PC-9 (cell line): ENCODE results near the gene TRIM26. TPM values are rescaled to one million over a fixed set of nuclear protein-coding genes. Genes with fewer than 3 reads are reported as not detected.

ENCODE experiments used
- BruUV-seq: library from RNA; stranded (reverse); fragments of 400-500 nt; replicated peaks from 2 replicates; lab custom pipeline; 2021; lab: Mats Ljungman, UMichigan
- CTCF ChIA-PET: fragments of 300-600 bp; sonication (Branson Sonifier 250); formaldehyde crosslinking; loops from one replicate; lab custom pipeline; 2022; ENCODE audit warnings: antibody characterized with exemption; lab: Charles Lee
- POLR2A ChIA-PET: fragments of 300-600 bp; sonication (Branson Sonifier 250); formaldehyde crosslinking; loops from one replicate; lab custom pipeline; 2022; ENCODE audit warnings: antibody characterized with exemption; ENCODE audit not compliant: unreplicated experiment; lab: Charles Lee
- DNase-seq, 2 experiments: peaks; one replicate each; pipeline versions ENCODE4 v3.0.0 to v3.0.0-alpha.2; 2015 to 2022; ENCODE audit warnings: mixed read lengths in 1 of 2
- H2AFZ ChIP-seq: fragments of 200-600 bp; sonication (generic); 2 replicates; pipeline ENCODE4 v1.8.1; 2017; ENCODE audit warnings: antibody characterized with exemption
- H3F3A ChIP-seq: fragments of 200-600 bp; sonication (generic); 2 replicates; pipeline ENCODE4 v1.8.1; 2017; ENCODE audit warnings: antibody characterized with exemption, mild to moderate bottlenecking, low read depth; ENCODE audit not compliant: insufficient read depth
- H3K27ac ChIP-seq: fragments of 200-600 bp; sonication (generic); 2 replicates; pipeline ENCODE4 v1.6.1; 2016; ENCODE audit warnings: mixed run types
- H3K27me3 ChIP-seq: fragments of 200-600 bp; sonication (generic); 2 replicates; pipeline ENCODE4 v1.6.1; 2016; ENCODE audit warnings: low read depth, mixed run types; ENCODE audit not compliant: insufficient read depth
- H3K36me3 ChIP-seq: fragments of 200-600 bp; sonication (generic); 2 replicates; pipeline ENCODE4 v1.6.1; 2016; ENCODE audit warnings: low read depth, mixed run types
- H3K4me1 ChIP-seq: fragments of 200-600 bp; sonication (generic); replicated peaks from 2 replicates; pipeline ENCODE4 v1.6.1; 2016; ENCODE audit warnings: mixed run types; ENCODE audit not compliant: insufficient read depth
- H3K4me2 ChIP-seq: fragments of 200-600 bp; sonication (generic); 2 replicates; pipeline ENCODE4 v1.6.1; 2017; ENCODE audit warnings: mixed run types
- H3K4me3 ChIP-seq: fragments of 200-600 bp; sonication (generic); 2 replicates; pipeline ENCODE4 v1.6.1; 2016; ENCODE audit warnings: mixed run types
- H3K79me2 ChIP-seq: fragments of 200-600 bp; sonication (generic); 2 replicates; pipeline ENCODE4 v1.6.1; 2017; ENCODE audit warnings: low read depth, mixed run types
- H3K9me2 ChIP-seq: fragments of 200-600 bp; sonication (generic); 2 replicates; pipeline ENCODE4 v1.8.1; 2017; ENCODE audit warnings: mild to moderate bottlenecking; ENCODE audit not compliant: insufficient read depth
- H3K9me3 ChIP-seq: fragments of 200-600 bp; sonication (generic); 2 replicates; pipeline ENCODE4 v1.8.1; 2016; ENCODE audit warnings: low read depth; ENCODE audit not compliant: insufficient read depth
- H4K20me1 ChIP-seq: fragments of 200-600 bp; sonication (generic); 2 replicates; pipeline ENCODE4 v1.8.1; 2017; ENCODE audit not compliant: insufficient read depth
- EZH2 ChIP-seq: fragments of 200-600 bp; sonication (generic); IDR thresholded peaks from 2 replicates; pipeline ENCODE4 v1.8.0; 2017; ENCODE audit warnings: antibody characterized with exemption, low read depth
- intact Hi-C: fragments of 100-400 bp; cut with micrococcal nuclease; formaldehyde crosslinking; loops from one replicate; pipeline ENCODE4 v1.10.0; 2022; ENCODE audit not compliant: unreplicated experiment
- total RNA-seq: library from RNA; stranded (reverse); gene quantifications from 2 replicates; pipeline ENCODE4 v1.2.3, GENCODE V29; 2021
- TF ChIP-seq, protein P1 (sequence below): fragments of 200-600 bp; sonication (generic); conservative IDR thresholded peaks from 2 replicates; pipeline ENCODE4 v1.6.1; 2017; ENCODE audit warnings: mixed run types, antibody characterized with exemption, mild to moderate bottlenecking, moderate library complexity

Gene TRIM26
- total RNA-seq, 1 experiment from 2014 or later = 53.9 TPM

DNA sequence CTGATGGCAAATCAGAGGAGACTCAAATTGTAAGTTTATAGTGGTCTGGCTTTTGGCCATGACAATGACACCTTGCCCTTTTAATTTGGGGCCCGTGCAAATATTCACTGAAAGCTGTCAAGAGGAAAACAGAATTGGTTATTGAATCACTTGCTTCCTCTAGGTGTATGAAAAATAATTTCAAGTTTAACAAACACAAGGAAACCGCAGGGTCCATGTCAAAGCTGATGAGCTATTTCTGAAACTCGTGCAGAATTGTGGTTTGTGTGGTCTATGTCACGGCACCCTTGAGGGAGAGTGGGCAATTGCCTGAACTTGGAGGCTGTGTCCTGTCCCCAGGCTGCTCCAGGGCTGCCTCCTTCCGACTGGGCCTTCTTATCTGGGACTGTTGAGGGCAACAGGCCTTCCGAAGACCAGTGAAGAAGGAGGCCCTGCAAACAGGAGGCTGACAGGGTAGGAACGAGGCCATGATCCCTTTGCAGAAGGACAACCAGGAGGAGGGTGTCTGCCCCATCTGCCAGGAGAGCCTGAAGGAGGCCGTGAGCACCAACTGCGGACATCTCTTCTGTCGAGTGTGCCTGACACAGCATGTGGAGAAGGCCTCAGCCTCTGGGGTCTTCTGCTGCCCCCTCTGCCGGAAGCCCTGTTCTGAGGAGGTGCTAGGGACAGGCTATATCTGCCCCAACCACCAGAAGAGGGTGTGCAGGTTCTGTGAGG, 76.5 kb downstream of the TRIM26 start:
- H2AFZ ChIP-seq = no peak overlapping the region
- intact Hi-C loops = no loop called here
- TF ChIP-seq EZH2 = no peak
- TF ChIP-seq, protein P1, sequence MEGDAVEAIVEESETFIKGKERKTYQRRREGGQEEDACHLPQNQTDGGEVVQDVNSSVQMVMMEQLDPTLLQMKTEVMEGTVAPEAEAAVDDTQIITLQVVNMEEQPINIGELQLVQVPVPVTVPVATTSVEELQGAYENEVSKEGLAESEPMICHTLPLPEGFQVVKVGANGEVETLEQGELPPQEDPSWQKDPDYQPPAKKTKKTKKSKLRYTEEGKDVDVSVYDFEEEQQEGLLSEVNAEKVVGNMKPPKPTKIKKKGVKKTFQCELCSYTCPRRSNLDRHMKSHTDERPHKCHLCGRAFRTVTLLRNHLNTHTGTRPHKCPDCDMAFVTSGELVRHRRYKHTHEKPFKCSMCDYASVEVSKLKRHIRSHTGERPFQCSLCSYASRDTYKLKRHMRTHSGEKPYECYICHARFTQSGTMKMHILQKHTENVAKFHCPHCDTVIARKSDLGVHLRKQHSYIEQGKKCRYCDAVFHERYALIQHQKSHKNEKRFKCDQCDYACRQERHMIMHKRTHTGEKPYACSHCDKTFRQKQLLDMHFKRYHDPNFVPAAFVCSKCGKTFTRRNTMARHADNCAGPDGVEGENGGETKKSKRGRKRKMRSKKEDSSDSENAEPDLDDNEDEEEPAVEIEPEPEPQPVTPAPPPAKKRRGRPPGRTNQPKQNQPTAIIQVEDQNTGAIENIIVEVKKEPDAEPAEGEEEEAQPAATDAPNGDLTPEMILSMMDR = no peak
- H3K27ac ChIP-seq = no peak overlapping the region
- H3K79me2 ChIP-seq = no peaks in the 10 kb centered on the region
- H3K4me2 ChIP-seq = no peak overlapping the region
- no peak overlapping the region for H3K4me3 ChIP-seq
- no peak for DNase-seq
- no peaks in the 10 kb centered on the region for H3F3A ChIP-seq
- H3K36me3 ChIP-seq = no peaks in the 10 kb centered on the region
- no TSS peak for BruUV-seq
- H3K9me2 ChIP-seq = no peaks in the 10 kb centered on the region
- no peaks in the 10 kb centered on the region for H3K4me1 ChIP-seq
- H4K20me1 ChIP-seq = no peaks in the 10 kb centered on the region
- ChIA-PET CTCF (no interaction called here), POLR2A (no interaction called here)
- H3K9me3 ChIP-seq = no peaks in the 10 kb centered on the region
- no peaks in the 10 kb centered on the region for H3K27me3 ChIP-seq

DNA sequence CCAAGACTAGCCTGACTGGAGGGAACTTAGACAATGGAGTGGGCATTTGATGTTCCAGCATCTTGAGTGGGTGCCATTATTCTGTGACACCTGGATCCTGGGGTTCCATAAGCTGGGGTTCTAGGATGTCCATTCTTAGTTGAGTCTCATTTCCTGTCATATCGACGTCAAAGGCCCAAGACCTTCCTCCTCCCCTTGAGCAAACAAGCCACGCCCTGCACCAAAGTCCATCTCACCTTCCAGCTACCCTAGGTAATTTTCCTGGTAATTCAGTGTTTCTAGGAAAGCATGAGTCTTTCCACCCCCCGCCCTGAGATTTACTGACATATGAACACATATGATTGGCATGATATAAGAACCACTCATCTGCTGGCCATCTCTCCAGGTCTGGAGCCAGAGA, 77.4 kb downstream of the TRIM26 start, which contains the start of gene TRIM40:
Gene TRIM40, plus strand, starts transcription at position 384 of the 400 bp plus-strand sequence. CDS start 897 bp downstream, outside the sequence.
- POLR2A ChIA-PET = no interaction called here
- H3K9me3 ChIP-seq = no peaks in the 10 kb centered on the region
- CTCF ChIA-PET = no interaction called here
- H3K4me2 ChIP-seq = no peak within 1 kb of the TSS
- H3K4me3 ChIP-seq = no peak within 1 kb of the TSS
- H3F3A ChIP-seq = no peaks in the 10 kb centered on the region
- TF ChIP-seq, protein P1 = no peak
- TF ChIP-seq EZH2 = no peak
- H3K36me3 ChIP-seq = no peaks in the 10 kb centered on the region
- H2AFZ ChIP-seq = no peak within 1 kb of the TSS
- H3K4me1 ChIP-seq = peaks cover 4% of the 10 kb centered on the region
- H4K20me1 ChIP-seq = no peaks in the 10 kb centered on the region
- no peaks in the 10 kb centered on the region for H3K79me2 ChIP-seq
- intact Hi-C loops = no loop called here
- DNase-seq = no peak
- BruUV-seq = no TSS peak
- no peaks in the 10 kb centered on the region for H3K9me2 ChIP-seq
- no peak within 1 kb of the TSS for H3K27ac ChIP-seq
- no peaks in the 10 kb centered on the region for H3K27me3 ChIP-seq

DNA sequence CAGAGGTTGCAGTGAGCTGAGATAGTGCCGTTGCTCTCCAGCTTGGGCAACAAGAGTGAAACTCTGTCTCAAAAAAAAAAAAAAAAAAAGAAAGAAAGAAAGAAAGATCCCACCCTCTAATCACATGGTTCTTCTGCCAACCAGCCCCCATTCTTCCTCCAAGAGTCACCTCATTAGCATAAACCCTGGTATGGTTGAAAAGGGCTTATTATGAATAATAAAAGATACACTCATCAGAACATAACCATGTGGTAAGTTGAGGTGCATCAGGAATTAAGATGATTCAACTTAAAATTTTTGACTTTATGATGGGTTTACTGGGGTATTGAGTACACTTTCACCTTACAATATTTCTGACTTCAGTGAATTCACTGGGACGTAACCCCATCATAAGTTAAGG, 78.1 kb downstream of the TRIM26 start:
- ChIA-PET POLR2A (no interaction called here), CTCF (no interaction called here)
- Histone ChIP-seq H3K4me3 (no peak overlapping the region), H3K79me2 (no peaks in the 10 kb centered on the region), H2AFZ (no peak overlapping the region), H3K4me2 (no peak overlapping the region), H3K9me2 (no peaks in the 10 kb centered on the region), H3K4me1 (peaks cover 11% of the 10 kb centered on the region), H4K20me1 (no peaks in the 10 kb centered on the region), H3F3A (no peaks in the 10 kb centered on the region), H3K27me3 (no peaks in the 10 kb centered on the region), H3K9me3 (no peaks in the 10 kb centered on the region), H3K36me3 (no peaks in the 10 kb centered on the region), H3K27ac (no peak overlapping the region)
- intact Hi-C loops = no loop called here
- DNase-seq = no peak
- TF ChIP-seq EZH2 = no peak
- TF ChIP-seq, protein P1 = no peak
- BruUV-seq = no TSS peak

Other genes with a start within 250 kb of the TRIM26 start
- 33.3 and 37.6 TPM in 2 replicates for gene POLR1H, start 152.1 kb downstream of the TRIM26 start, total RNA-seq
- 48.3 and 49.3 TPM in 2 replicates for gene PPP1R11, start 146.2 kb downstream of the TRIM26 start, total RNA-seq
- gene RNF39, start 137.6 kb downstream of the TRIM26 start, total RNA-seq = 7.3 and 7.5 TPM in 2 replicates
- gene TRIM31, start 100.3 kb downstream of the TRIM26 start, total RNA-seq = not detected in 2 replicates
- not detected in 2 replicates for gene TRIM40, start 77.3 kb downstream of the TRIM26 start, total RNA-seq
- not detected in 2 replicates for gene TRIM10, start 52.2 kb downstream of the TRIM26 start, total RNA-seq
- not detected in 2 replicates for gene TRIM15, start 49.9 kb downstream of the TRIM26 start, total RNA-seq
- 12.5 and 14.4 TPM in 2 replicates for gene TRIM39, start 113.5 kb upstream of the TRIM26 start, total RNA-seq
- 58.9 and 72.5 TPM in 2 replicates for gene RPP21, start 131.8 kb upstream of the TRIM26 start, total RNA-seq